ENCODE data around the gene PPP1R14B.

The PPP1R14B gene

DNA sequence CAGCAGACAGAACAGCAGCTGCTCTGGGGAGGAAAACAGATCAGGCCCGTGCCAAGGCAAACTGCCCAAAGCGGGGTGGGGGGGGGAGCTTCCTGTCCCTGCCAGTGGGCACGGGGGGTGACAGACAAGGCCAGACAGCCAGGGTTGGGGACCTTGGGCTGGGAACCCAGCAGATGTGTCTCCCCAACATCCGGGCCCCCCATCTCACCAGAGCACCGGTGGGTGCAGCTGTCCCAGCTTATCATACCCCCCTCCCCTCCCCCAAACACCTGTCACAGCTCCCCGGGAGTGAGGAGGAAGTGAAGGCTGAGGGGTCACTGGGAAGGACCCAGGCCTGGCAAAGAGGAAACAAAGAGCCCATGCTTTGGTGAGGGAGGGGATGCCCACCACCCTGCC lies 1.3 kb downstream of the PPP1R14B start:
- DNase-seq = peak; percentile 84

DNA sequence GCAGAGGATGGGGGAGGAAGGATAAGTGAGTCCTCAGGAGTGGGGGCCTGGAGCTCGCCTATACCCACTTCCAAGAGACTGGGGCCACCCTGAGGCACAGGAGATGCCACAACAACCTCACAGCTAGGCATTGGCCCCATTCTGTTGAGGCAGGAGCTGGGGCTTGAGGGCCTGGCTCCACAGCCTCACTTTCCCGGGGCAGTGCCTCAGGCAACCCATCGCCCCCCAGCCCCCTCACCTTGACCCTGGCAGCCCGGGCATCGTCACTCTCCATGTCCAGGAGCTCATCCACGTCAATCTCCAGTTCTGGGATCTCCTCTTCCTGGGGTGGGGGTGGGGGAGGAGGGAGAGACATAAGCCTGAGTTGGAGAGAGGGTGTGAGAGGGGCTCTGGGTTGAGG lies 1.8 kb downstream of the PPP1R14B start:
- DNase-seq = peak; percentile 46

DNA sequence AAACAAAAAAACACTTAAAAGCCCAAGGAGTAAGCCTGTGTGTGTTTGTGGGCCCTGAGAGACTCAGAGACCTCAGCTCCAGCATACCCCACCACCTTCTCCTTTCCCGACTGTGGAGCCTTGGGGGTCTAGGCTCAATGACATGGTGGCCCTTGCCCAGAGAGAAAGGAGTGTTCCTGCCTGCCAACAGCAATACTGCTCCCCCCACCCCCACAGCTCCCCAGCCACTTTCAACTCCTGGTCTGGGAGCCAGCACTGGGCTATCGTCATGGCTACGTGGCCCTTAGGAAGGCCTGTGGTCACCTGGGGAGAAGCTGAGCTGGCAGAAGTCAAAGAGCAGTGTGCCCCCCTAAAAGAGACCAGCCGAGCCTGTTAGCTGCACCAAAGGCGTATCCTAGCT lies 2.6 kb downstream of the PPP1R14B start:
- no peak for DNase-seq

DNA sequence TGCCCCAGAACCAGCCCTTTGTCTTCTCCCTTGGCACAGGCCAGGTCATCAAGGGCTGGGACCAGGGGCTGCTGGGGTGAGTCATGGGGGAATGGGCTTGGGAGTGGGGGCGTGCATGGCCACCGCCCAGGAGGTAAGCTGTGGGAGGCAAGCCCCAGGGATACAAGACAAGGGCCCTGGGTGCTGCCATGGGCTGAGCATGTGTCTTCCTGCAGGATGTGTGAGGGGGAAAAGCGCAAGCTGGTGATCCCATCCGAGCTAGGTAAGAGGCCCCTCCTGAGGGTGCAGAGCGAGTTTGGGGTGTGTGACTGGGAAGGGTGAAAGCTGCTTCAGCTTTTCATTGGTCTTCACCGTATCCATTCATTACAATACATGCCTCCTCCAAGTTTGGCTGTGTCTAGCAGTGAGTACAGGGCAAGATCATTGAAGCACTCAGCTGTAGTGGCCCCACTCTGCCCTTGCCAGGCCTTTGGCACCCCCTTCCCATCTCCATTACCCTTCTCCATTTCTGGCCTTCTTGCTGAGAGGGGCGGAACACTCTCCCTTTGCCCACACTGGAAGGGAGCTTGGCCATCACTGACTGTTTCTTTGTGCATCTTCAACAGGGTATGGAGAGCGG lies 3.4 kb downstream of the PPP1R14B start:
- peak; percentile 45 for DNase-seq

DNA sequence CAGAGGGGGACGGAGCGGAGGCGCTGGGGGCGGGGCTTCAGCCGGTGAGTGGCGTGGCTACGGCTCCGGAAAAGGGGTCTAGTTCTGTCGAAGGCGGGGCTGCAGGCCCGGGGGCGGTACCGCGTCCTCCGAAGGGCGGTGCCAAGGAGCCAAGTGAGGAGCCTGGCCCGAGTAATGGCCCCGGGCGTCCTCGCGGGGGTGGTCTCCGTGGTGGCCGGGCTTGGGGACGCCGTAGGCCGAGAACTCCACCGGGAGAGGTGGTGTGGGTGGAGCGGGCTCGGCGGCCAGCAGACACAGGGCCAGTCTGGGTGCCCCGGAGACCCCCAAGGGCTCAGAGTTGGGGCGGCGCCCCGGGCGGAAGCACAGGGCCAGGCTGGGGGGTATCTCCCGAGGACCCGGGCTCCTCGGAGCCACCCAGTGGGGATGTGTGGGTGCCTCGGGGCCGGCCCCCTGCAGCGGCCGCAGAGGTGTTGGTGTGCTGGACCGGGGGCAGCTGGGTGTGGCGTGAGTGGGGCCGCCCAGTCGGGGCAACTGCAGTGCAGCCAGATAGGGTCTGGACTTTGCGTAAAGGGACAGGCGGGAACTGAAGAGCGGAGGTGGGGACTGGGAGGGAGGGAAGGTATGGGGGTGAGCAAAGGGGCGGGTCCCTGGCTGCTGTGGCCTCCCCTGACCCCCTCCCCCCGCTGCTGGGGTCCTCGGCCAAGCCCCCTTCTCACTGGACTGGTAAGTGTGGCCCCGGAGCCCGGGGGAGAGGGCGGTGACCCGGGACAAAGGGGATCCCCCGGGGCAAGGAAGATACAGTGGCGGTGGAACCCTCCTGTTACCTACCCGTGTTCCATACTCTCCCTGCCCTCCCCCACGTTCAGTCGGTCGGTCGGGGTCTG lies 5.0 kb downstream of the PPP1R14B start:
- peak; percentile 76 for DNase-seq

DNA sequence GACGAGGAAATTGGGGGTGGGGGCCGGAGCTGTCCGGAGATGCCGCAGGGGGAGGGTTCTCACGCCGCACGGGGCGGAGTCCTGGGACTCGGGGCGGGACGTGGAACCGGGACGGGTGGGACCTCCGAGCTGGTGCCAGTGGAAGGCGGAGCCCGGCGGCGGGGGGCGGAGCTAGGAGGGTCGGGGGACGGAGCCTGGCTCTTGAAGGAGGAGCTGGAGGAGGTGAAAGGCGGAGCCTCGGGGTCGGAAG lies 5.6 kb downstream of the PPP1R14B start:
- peak; percentile 99 for DNase-seq

DNA sequence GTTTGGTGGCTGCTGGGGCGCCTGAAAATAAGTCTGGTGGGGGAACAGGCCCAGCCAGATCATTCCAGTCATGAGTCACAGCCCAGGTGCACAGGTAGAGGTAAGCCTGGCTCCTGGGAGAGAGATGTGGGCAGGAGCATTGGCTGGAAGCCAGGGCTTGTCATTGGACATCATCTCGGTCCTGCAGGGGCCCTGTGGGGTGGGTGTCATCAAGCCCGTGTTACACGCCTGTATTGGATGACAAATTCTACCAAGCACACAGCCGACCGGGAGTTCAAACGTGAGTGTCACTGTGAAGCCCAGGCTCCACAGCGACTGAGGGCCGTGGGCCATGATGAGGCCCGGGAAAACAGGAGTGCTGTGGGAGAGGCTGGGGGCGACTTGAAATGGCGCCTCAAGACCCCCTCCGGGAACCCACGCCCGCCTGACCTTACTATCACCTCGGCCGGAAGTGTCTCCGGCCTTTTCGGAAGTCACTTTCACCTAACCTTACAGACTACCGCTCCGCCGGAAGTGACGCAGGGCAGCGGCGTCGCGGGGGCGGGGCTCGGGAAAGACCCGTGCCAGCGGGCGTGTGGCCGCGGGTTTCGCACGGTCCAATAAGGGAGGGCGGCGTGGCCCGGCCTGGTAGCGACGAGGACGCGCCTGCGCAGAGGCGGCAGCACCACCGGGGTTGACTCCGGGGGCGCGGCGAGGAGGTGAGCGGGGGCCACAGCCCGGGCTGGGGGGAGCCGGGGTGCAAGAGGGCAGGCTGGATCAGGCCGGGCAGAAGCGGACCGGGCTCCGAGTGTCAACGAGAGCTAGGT lies 6.1 kb downstream of the PPP1R14B start, which contains the start of gene FKBP2:
TSS of gene FKBP2 (plus strand) at position 661 of the 806 bp plus-strand sequence. CDS start 1,293 bp downstream, outside the sequence.
- DNase-seq = peak; percentile 99

DNA sequence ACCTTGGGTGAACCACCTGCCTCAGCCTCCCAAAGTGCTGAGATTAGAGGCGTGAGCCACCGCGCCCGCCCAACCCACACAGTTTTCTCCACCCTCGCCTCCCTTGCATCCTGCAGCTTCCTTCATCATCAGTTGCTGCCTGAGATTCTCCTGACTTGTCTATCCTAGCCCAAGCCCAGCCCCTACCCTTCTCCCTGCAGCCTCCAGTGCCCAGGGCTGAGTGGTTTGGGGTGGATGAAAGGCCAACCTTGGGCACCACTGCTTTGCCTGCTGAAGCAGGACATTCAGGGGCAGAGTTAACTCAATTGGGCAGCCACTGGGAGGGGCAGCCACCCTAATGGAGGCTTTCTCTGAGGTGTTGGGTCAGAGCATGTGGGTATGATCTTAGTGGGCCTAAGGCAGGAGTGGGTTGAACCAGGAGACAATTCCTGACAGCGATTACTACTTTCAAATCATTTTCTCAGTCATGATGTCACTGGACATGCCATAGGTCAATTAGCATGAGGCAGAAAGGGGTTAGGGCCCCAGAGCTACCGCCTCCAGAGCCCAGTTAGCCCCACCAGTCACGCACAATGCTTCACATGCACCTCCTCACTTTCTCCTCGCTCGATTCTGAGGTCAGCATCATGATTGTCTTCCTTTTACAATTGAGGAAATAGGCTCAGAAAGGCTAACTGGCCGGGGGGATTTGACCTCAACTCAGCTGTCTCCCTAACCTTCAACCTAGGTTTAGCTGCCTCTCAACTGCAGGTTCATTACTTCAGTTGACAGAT lies 6.9 kb downstream of the PPP1R14B start:
- DNase-seq = peak; percentile 96

DNA sequence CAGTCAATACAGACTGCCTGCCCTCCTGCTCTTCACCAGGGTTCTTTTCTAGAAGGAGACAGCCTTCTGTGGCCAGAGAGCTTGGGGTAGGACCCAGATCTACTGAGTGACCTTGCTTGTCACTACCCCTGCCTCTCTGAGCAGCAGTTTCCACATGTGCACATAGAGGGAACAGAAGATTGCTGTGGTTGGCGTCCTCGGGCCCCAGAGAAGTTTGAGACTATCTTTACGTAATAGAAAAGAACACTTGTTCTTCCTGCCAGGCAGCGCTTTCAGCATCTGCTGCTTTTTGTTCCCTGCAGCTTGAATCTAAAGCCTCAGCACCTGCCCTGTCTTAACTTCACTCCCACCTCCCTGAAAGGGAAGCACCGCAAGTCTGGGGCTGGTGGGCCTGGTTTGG lies 7.7 kb downstream of the PPP1R14B start:
- no peak for DNase-seq

DNA sequence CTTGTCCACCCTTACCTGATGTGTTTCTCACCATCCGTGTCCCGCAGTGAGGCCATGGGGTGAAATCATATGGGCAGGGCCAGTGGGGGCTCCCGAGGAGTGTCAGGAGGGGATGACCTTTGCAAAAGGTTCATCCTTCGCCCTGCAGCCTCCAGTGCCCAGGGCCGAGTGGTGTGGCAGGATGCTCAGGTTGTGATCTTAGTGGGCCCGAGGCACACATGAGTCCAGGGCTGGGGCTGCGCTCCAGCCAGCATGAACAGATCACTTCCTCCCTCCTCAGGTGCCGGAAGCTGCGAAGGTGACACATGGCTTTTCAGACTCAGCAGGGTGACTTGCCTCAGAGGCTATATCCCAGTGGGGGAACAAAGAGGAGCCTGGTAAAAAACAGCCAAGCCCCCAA lies 8.7 kb downstream of the PPP1R14B start:
- DNase-seq = peak; percentile 94

DNA sequence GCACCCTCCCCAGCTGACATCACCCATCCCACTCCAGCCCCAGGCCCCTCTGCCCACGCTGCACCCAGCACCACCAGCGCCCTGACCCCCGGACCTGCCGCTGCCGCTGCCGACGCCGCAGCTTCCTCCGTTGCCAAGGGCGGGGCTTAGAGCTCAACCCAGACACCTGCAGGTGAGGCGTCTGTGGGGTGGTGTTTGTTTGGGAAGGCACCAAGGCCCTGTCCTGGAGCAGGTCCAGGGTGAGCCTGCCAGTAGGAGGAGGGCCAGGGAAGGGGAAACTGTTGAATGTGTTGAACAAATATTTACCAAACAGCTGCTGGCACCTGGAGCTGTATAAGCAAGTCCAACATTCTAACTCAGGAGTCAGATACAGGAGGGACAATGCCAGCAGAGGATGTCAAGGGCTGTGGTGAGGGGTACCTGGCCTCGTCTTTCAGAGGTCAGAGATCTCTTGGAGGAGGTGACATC lies 9.2 kb downstream of the PPP1R14B start:
- DNase-seq = peak; percentile 100

DNA sequence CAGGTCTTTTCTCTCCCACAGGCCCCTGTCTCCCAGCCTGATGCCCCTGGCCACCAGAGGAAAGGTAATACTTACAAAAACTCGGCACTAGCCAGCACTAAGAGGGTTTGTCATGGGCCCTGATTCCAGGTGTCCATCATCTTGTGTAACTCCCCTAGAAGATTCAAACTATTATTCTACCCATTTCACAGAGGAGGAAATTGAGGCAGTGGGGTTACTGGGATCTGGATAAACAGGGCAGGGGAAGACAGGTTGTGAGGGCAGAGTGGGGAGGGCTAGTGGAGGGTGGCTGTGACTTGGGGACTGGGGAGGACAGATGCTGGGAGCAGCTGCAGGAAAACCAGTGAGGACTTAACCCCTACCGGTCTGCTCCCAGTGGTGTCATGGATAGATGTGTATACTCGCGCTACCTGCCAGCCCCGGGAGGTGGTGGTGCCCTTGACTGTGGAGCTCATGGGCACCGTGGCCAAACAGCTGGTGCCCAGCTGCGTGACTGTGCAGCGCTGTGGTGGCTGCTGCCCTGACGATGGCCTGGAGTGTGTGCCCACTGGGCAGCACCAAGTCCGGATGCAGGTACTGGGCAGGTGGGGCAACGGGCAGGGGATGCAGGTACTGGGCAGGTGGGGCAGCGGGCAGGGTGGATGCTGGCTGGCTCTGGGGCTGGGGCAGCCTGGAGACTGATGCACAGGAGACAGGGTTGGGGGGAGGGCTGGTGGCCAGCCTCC lies 11.1 kb downstream of the PPP1R14B start:
- DNase-seq = peak; percentile 73

DNA sequence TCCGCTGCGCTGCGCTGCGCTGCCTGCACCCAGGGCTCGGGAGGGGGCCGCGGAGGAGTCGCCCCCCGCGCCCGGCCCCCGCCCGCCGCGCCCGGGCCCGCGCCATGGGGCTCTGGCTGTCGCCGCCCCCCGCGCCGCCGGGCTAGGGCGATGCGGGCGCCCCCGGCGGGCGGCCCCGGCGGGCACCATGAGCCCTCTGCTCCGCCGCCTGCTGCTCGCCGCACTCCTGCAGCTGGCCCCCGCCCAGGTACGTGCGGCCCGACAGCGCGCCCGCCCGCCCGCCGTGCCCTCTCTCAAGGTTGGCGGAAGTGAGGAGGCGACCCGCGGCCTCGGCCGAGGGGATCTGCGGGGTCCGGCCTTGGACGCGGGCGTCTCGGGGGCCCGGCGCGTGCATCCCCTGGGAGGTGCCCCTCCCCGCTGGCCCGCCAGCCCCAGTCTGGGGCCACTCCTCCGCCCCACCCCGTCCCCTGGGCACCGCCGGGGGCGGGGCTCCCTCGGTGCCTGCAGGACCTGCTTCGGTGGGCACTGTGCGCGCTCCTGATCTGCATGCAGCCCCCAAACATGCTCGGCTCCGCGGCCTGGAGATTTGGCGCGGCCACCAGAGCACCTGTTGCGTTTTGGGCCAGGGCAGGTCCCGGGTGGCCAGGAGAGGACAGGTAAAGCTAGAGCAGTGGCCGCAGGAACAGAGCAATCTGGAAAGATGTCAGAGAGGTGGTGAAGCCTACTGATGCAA lies 11.9 kb downstream of the PPP1R14B start:
- DNase-seq = peak; percentile 87

DNA sequence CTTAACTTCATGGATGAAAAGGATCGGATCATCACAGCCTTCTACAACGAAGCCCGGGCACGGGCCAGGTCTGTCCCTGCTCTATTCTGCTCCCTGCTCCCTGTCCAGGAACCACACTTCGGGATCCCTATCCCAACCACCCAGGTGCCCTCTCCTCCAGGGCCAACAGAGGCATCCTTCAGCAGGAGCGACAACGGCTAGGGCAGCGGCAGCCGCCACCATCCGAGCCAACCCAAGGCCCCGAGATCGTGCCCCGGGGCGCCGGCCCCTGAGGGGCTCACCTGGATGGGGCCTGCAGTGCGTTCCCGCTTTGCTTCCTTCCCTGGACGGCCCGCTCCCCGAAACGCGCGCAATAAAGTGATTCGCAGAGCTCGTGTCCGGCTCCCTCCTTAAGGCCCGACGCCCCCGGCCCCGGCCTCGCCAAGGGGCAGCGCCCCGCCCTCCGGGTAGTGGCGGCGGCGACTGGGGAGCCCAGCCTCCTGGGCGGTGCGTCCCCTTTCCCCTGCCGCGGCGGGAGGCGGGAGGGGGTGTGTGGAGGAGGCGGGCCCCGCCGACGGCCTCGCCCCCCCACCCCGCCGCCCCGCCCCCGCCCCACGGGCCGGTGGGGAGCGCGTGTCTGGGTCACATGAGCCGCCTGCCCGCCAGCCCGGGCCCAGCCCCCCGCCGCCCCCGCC lies 12.7 kb downstream of the PPP1R14B start, which contains the start of gene VEGFB:
TSS of gene VEGFB (plus strand) at position 672 of the 674 bp plus-strand sequence. CDS start 250 bp downstream, outside the sequence.
- peak; percentile 89 for DNase-seq

DNA sequence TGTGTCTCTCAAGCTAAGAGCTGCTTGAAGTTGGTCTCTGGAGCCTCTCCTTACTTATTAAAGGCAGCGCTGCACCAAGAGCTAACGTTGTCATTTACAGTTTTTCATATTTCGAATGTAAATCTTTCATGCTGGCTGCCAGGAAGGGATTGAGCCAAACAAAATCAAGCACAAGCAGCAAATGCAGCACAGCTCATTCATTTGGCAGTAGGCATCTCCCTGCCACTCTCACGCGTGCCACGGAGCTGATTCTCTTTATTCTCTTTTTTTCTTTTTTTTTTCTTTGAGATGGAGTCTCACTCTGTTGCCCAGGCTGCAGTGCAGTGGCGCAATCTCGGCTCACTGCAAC lies 13.8 kb downstream of the PPP1R14B start:
- no peak for DNase-seq

DNA sequence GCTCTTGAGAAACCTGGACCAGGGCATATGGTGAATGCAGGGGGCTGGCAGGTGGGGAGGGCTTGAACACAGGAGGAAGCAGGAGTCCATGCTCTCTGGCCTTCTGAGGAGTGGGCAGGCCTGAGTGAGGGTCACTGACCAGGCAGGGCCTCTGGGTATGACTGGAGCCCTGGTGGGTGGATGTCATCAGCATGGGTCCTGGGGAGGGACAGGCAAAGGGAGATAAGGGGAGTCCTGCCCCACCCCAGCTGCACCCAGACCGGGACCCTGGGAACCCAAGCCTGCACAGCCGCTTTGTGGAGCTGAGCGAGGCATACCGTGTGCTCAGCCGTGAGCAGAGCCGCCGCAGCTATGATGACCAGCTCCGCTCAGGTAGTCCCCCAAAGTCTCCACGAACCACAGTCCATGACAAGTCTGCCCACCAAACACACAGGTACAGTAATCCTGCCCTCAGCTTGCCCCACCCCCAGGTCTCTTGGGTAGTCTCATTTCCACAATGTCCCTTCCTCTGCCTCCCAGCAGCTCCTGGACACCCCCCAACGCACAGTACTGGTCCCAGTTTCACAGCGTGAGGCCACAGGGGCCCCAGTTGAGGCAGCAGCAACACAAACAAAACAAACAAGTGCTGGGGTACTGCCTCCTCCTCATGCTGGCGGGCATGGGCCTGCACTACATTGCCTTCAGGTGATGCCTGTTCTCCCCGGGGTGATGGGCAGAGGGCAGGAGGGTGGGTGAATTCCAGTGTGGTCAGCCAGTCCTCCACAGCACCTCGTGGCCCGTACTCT lies 14.4 kb downstream of the PPP1R14B start:
- no peak for DNase-seq

DNA sequence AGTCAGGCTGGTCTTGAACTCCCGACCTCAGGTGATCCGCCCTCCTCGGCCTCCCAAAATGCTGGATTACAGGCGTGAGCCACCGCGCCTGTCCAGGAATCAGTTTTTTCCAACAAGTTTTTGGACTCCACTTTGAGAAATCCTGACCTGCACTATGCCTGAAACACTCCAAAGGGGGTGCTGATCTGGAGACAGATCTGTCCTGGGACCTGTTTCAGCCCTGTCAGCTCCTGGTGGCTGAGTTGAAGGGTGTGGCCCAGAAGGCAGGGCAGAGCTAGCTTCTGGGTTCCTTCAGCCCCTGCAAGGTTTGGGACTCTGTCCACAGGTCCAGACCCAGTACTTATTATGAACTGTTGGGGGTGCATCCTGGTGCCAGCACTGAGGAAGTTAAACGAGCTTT lies 15.2 kb downstream of the PPP1R14B start:
- DNase-seq = no peak

DNA sequence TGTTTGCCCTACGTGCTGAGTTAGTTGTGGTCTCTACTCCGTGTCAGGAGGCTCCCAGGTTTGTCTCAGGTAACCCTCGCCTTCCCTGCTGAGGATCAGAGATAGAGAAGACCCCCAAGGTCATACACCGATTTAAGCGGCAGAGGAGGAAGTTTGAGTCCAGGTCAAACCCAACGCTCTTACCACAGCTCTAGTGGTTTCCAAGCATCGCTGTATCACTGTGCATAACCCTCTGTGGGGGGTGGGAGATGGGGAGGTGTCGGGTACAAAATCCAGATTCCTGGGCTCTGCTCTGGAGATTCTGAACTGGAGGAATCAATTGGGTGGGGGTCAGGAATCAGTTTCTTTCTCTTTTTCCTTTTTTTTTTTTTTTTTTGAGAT lies 15.8 kb downstream of the PPP1R14B start:
- DNase-seq = peak; percentile 65

DNA sequence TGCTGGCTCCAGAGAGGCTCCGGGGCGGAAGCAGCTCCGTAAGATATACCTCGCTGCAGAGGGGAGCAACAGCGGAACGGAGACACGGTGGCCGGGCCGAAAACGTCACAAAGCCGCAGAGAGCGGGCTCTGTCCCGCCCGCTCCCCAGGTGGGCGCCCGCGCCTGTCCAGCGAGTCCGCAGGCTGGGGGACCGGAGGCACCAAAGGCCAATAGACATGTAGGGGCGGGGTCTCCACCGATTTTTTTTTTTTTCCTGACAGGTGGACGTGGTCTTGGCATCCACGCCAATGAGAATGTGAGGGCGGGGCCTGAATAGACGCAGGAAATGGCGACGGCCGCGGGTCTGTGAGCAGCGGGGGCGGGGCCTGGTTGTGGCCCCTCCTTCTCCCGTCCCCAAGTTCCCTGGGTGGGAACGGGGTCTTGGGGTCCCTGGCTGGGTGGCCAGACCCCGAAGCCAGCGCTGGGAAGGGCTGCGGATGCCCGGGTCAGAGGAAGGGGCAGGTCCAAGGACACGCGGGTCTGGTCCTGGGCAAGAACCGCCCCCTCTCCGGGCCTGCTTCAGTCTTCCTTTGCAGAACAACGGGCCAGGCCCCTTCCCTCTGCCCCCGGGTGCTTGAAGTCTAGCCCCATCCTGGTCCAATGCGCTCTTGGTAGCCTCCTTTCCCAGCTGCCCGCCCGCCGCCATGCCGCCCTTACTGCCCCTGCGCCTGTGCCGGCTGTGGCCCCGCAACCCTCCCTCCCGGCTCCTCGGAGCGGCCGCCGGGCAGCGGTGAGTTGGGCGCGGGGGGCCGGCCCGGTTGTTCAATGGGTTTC lies 16.4 kb downstream of the PPP1R14B start, which contains the start of gene DNAJC4:
TSS of gene DNAJC4 (plus strand) at position 378 of the 814 bp plus-strand sequence. CDS start at position 685, 307 bp downstream.
- peak; percentile 98 for DNase-seq
